Upper lobe of right lung (tissue), 1 donor: ENCODE results near the gene TTC34. TPM values are rescaled to one million over a fixed set of nuclear protein-coding genes. Genes with fewer than 3 reads are reported as not detected.

ENCODE experiments used
- ATAC-seq: fragments of 200-7000 bp; cut with Tn5 transposase; one replicate; pipeline ENCODE4 v1.9.1; 2020; ENCODE audit warnings: mild to moderate bottlenecking, moderate library complexity
- DNase-seq: peaks from one replicate; pipeline ENCODE4 v3.0.0-alpha.2; 2020
- H3K27ac ChIP-seq: fragments of 200-600 bp; one replicate; pipeline ENCODE4 v1.8.0; 2022
- H3K27me3 ChIP-seq: fragments of 200-600 bp; one replicate; pipeline ENCODE4 v1.8.0; 2022; ENCODE audit warnings: mild to moderate bottlenecking
- H3K36me3 ChIP-seq: fragments of 200-600 bp; one replicate; pipeline ENCODE4 v1.8.0; 2022
- H3K4me1 ChIP-seq: fragments of 200-600 bp; one replicate; pipeline ENCODE4 v1.8.0; 2022
- H3K4me3 ChIP-seq: fragments of 200-600 bp; one replicate; pipeline ENCODE4 v1.8.0; 2022; ENCODE audit warnings: mild to moderate bottlenecking
- H3K9me3 ChIP-seq: fragments of 200-600 bp; one replicate; pipeline ENCODE4 v1.8.0; 2022
- CTCF ChIP-seq: fragments of 200-600 bp; IDR thresholded peaks from one replicate; pipeline ENCODE4 v1.8.0; 2022; ENCODE audit warnings: antibody characterized with exemption
- intact Hi-C: fragments of 100-400 bp; cut with DNase I; formaldehyde crosslinking; loops from one replicate; pipeline ENCODE4 v1.11.0; 2022
- total RNA-seq: library from RNA; stranded (reverse); fragmentation: NEBNext Ultra II Directional; extraction: Animal tissue kit (Norgen Biotek cat#: 25700); gene quantifications from one replicate; pipeline ENCODE4 v1.2.1, GENCODE V29; 2021
- donor health status: DM: no; HTN: yes; CAD: no; lungs with severe emphysema.

TTC34 gene
- total RNA-seq, 1 donor from 2014 or later, result 1.3 TPM

- H3K4me3 ChIP-seq, result no peak overlapping the region
- H3K9me3 ChIP-seq, result no peaks in the 10 kb centered on the region
- intact Hi-C loops, result no loop called here
- no peak for ATAC-seq
- no peaks in the 10 kb centered on the region for H3K27me3 ChIP-seq
- peaks cover 4% of the 10 kb centered on the region for H3K4me1 ChIP-seq
- H3K27ac ChIP-seq, result no peak overlapping the region
- TF ChIP-seq CTCF, result no peak
- no peaks in the 10 kb centered on the region for H3K36me3 ChIP-seq
- no peak for DNase-seq
Observed at GRCh38 chr1:2817784-2818564, 16.5 kb upstream of the TTC34 start.

- intact Hi-C loops, result no loop called here
- DNase-seq, result no peak
- no peak overlapping the region for H3K4me3 ChIP-seq
- no peaks in the 10 kb centered on the region for H3K36me3 ChIP-seq
- H3K27me3 ChIP-seq, result no peaks in the 10 kb centered on the region
- H3K4me1 ChIP-seq, result peaks cover under 1% of the 10 kb centered on the region
- H3K27ac ChIP-seq, result no peak overlapping the region
- no peak for ATAC-seq
- H3K9me3 ChIP-seq, result no peaks in the 10 kb centered on the region
- TF ChIP-seq CTCF, result no peak
Observed at GRCh38 chr1:2816786-2817185, 15.3 kb upstream of the TTC34 start.

GRCh38 chr1:2815551-2815950, 14.1 kb upstream of the TTC34 start:
- intact Hi-C loops, result no loop called here
- H3K4me3 ChIP-seq, result no peak overlapping the region
- TF ChIP-seq CTCF, result no peak
- H3K36me3 ChIP-seq, result no peaks in the 10 kb centered on the region
- no peak overlapping the region for H3K27ac ChIP-seq
- no peaks in the 10 kb centered on the region for H3K4me1 ChIP-seq
- no peaks in the 10 kb centered on the region for H3K9me3 ChIP-seq
- ATAC-seq (no peak), DNase-seq (no peak)
- no peaks in the 10 kb centered on the region for H3K27me3 ChIP-seq

GRCh38 chr1:2814511-2815075, 13.1 kb upstream of the TTC34 start:
- Histone ChIP-seq H3K4me1 (no peaks in the 10 kb centered on the region), H3K9me3 (no peaks in the 10 kb centered on the region), H3K27ac (no peak overlapping the region), H3K27me3 (no peaks in the 10 kb centered on the region), H3K36me3 (no peaks in the 10 kb centered on the region), H3K4me3 (no peak overlapping the region)
- DNase-seq, result no peak
- no peak for TF ChIP-seq CTCF
- ATAC-seq, result no peak
- intact Hi-C loops, result no loop called here

GRCh38 chr1:2812939-2813653, 11.6 kb upstream of the TTC34 start:
- no peaks in the 10 kb centered on the region for H3K9me3 ChIP-seq

More at GRCh38 chr1:2812939-2813653, 11.6 kb upstream of the TTC34 start:
- H3K36me3 ChIP-seq, result no peaks in the 10 kb centered on the region
- no peaks in the 10 kb centered on the region for H3K4me1 ChIP-seq
- H3K27ac ChIP-seq, result no peak overlapping the region
- no peak for TF ChIP-seq CTCF
- H3K27me3 ChIP-seq, result no peaks in the 10 kb centered on the region
- ATAC-seq (no peak), DNase-seq (no peak)
- intact Hi-C loops, result no loop called here
- H3K4me3 ChIP-seq, result no peak overlapping the region
